WTC11 (cell line): ENCODE measurements around the gene GSTA1. TPM values are rescaled to one million over a fixed set of nuclear protein-coding genes. Genes with fewer than 3 reads are reported as not detected.
"Not testable (repeated sequence)": the region's sequence is repeated elsewhere in the genome, so short reads cannot be mapped to it uniquely, and the experiment has no call there.

Source experiments
- ATAC-seq: fragments of 200-7000 bp; cut with Tn5 transposase; 2 replicates; pipeline ENCODE4 v1.10.0; 2021; ENCODE audit warnings: mild to moderate bottlenecking, moderate library complexity
- CTCF ChIA-PET: fragments of 300-600 bp; sonication (Branson Sonifier 250); formaldehyde crosslinking; loops from one replicate; lab custom pipeline; 2021; ENCODE audit warnings: antibody characterized with exemption; lab: Charles Lee
- POLR2A ChIA-PET: fragments of 350-600 bp; sonication (Branson Sonifier 250); formaldehyde crosslinking; loops from one replicate; lab custom pipeline; 2021; ENCODE audit warnings: antibody characterized with exemption; lab: Charles Lee
- DNase-seq: peaks from one replicate; pipeline ENCODE4 v3.0.0; 2021; ENCODE audit warnings: low spot score
- H3K27ac Mint-ChIP-seq: 2 replicates; pipeline ENCODE4 v1.8.0; 2021; ENCODE audit warnings: mixed read lengths
- H3K27me3 Mint-ChIP-seq: 2 replicates; pipeline ENCODE4 v1.8.0; 2021; ENCODE audit warnings: low read depth, mild to moderate bottlenecking, moderate library complexity, mixed read lengths
- H3K36me3 Mint-ChIP-seq: 2 replicates; pipeline ENCODE4 v1.8.0; 2021; ENCODE audit warnings: mixed read lengths
- H3K4me1 Mint-ChIP-seq: 2 replicates; pipeline ENCODE4 v1.8.0; 2022; ENCODE audit warnings: mixed read lengths
- H3K4me3 Mint-ChIP-seq: 2 replicates; pipeline ENCODE4 v1.8.0; 2021; ENCODE audit warnings: mild to moderate bottlenecking, moderate library complexity, mixed read lengths
- H3K9me3 Mint-ChIP-seq: 2 replicates; pipeline ENCODE4 v1.8.0; 2021; ENCODE audit warnings: mixed read lengths
- ARID4B ChIP-seq: sonication (generic); formaldehyde crosslinking; IDR thresholded peaks from 2 replicates; pipeline ENCODE4 v1.8.0; 2023; ENCODE audit warnings: missing genetic modification reagents, mild to moderate bottlenecking, borderline replicate concordance
- ATF1 ChIP-seq: sonication (generic); formaldehyde crosslinking; IDR thresholded peaks from 2 replicates; pipeline ENCODE4 v1.8.1; 2023; ENCODE audit warnings: mild to moderate bottlenecking, moderate library complexity, missing genetic modification reagents
- CDX4 ChIP-seq: fragments of 250-450 bp; sonication (Bioruptor Pico); IDR thresholded peaks from 2 replicates; pipeline ENCODE4 v1.9.0; 2021; ENCODE audit warnings: moderate library complexity, mild to moderate bottlenecking, inconsistent platforms, borderline replicate concordance
- ELF4 ChIP-seq: sonication (generic); formaldehyde crosslinking; IDR thresholded peaks from 2 replicates; pipeline ENCODE4 v1.8.1; 2022; ENCODE audit warnings: low read depth, mild to moderate bottlenecking, moderate library complexity, missing genetic modification reagents
- EMX1 ChIP-seq: fragments of 250-450 bp; sonication (Bioruptor Pico); IDR thresholded peaks from 2 replicates; pipeline ENCODE4 v1.8.0; 2021; ENCODE audit warnings: mild to moderate bottlenecking
- ESRRA ChIP-seq: sonication (generic); formaldehyde crosslinking; IDR thresholded peaks from 2 replicates; pipeline ENCODE4 v1.8.1; 2022; ENCODE audit warnings: mild to moderate bottlenecking, missing genetic modification reagents, borderline replicate concordance
- ETV6 ChIP-seq: sonication (generic); formaldehyde crosslinking; IDR thresholded peaks from 2 replicates; pipeline ENCODE4 v1.8.1; 2022; ENCODE audit warnings: mild to moderate bottlenecking, missing genetic modification reagents
- JAZF1 ChIP-seq: fragments of 250-450 bp; sonication (Bioruptor Pico); IDR thresholded peaks from 2 replicates; pipeline ENCODE4 v1.9.0; 2021; ENCODE audit warnings: moderate library complexity, mild to moderate bottlenecking, inconsistent platforms
- KAT7 ChIP-seq: sonication (generic); formaldehyde crosslinking; IDR thresholded peaks from 2 replicates; pipeline ENCODE4 v1.8.1; 2023; ENCODE audit warnings: missing genetic modification reagents, mild to moderate bottlenecking, borderline replicate concordance
- MAX ChIP-seq: sonication (generic); formaldehyde crosslinking; IDR thresholded peaks from 2 replicates; pipeline ENCODE4 v1.8.0; 2022; ENCODE audit warnings: mild to moderate bottlenecking, missing genetic modification reagents
- MYBL2 ChIP-seq: sonication (generic); formaldehyde crosslinking; IDR thresholded peaks from 2 replicates; pipeline ENCODE4 v1.8.1; 2023; ENCODE audit warnings: mild to moderate bottlenecking, moderate library complexity, missing genetic modification reagents
- NFYB ChIP-seq: sonication (generic); formaldehyde crosslinking; conservative IDR thresholded peaks from 2 replicates; pipeline ENCODE4 v1.8.0; 2022; ENCODE audit warnings: low read depth, missing genetic modification reagents
- SMAD3 ChIP-seq: sonication (generic); formaldehyde crosslinking; IDR thresholded peaks from 2 replicates; pipeline ENCODE4 v1.8.0; 2022; ENCODE audit warnings: missing genetic modification reagents, mild to moderate bottlenecking, borderline replicate concordance
- SMAD4 ChIP-seq: sonication (generic); formaldehyde crosslinking; IDR thresholded peaks from 2 replicates; pipeline ENCODE4 v1.8.0; 2022; ENCODE audit warnings: mild to moderate bottlenecking, missing genetic modification reagents
- TCF7 ChIP-seq: sonication (generic); formaldehyde crosslinking; IDR thresholded peaks from 2 replicates; pipeline ENCODE4 v1.8.0; 2022; ENCODE audit warnings: mild to moderate bottlenecking, low read depth, missing genetic modification reagents, moderate library complexity
- total RNA-seq: library from RNA; stranded (reverse); gene quantifications from 3 replicates; pipeline ENCODE4 v1.2.3, GENCODE V29; 2021

GSTA1 gene
- total RNA-seq, 1 experiment from 2014 or later = 0.90 TPM

DNA sequence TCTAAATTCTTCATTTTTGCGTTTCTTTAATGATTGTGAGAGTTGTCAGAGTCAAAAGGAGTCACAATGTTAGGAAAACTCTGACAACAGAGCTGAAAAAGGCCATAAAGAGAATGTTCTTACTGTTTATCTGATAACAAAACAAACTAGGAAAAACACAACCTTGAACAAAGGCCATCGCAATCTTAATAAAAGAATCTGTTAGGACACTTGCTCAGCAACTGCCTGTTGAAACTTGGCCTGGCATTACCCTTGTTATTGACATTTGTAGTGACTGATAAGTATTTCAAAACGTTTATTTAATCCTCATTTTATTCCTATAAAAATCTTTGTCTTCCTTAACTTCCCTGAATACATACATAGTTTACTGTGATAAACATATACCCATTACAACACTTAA is 15.7 kb downstream of the GSTA1 start:
- Mint-ChIP-seq H3K9me3 (peaks cover 29% of the 10 kb centered on the region), H3K4me3 (no peak overlapping the region), H3K36me3 (peaks cover 9% of the 10 kb centered on the region), H3K4me1 (peaks cover 2% of the 10 kb centered on the region; the same call in 1 of the 2 replicates), H3K27me3 (peaks cover 3% of the 10 kb centered on the region; the same call in 1 of the 2 replicates), H3K27ac (no peak overlapping the region)
- ChIA-PET POLR2A (no interaction called here), CTCF (interaction anchor here (1.0 to 1.2 kb wide), 2 partner anchors 16 to 63 kb away, joined by 3 to 4 read pairs; partner anchors contain the start of gene GSTA1)
- ATAC-seq = no peak
- TF ChIP-seq EMX1 = no peak
- TF ChIP-seq MYBL2 (CRISPR knock-in tag) = no peak
- TF ChIP-seq NFYB (CRISPR knock-in tag) = no peak
- no peak for DNase-seq

GRCh38 chr6:52786249-52786956 is 17.2 kb downstream of the GSTA1 start:
- 0 out of 2 replicates have a peak, but pooled peaks cover 1% of the 10 kb centered on the region for H3K36me3 Mint-ChIP-seq
- ATAC-seq (no peak), DNase-seq (no peak)
- no peaks in the 10 kb centered on the region; the same call in 1 of the 2 replicates for H3K27me3 Mint-ChIP-seq
- no peak overlapping the region for H3K27ac Mint-ChIP-seq
- peaks cover 20% of the 10 kb centered on the region for H3K9me3 Mint-ChIP-seq
- TF ChIP-seq MAX (no peak), SMAD3 (CRISPR knock-in tag) (no peak), ESRRA (CRISPR knock-in tag) (no peak), ETV6 (no peak), ELF4 (CRISPR knock-in tag) (no peak), CDX4 (no peak), TCF7 (CRISPR knock-in tag) (no peak), ARID4B (CRISPR knock-in tag) (no peak), SMAD4 (no peak), ATF1 (CRISPR knock-in tag) (no peak), KAT7 (CRISPR knock-in tag) (no peak), JAZF1 (CRISPR knock-in tag) (no peak)
- H3K4me3 Mint-ChIP-seq = no peak overlapping the region
- ChIA-PET CTCF (interaction anchor here (1.2 kb wide), 1 partner anchor 18 kb away, joined by 3 read pairs; the partner anchor contains the start of gene GSTA1), POLR2A (no interaction called here)
- peaks cover 2% of the 10 kb centered on the region; the same call in 1 of the 2 replicates for H3K4me1 Mint-ChIP-seq

- H3K27ac Mint-ChIP-seq, POLR2A ChIA-PET, H3K4me3 Mint-ChIP-seq, H3K36me3 Mint-ChIP-seq, ATAC-seq, H3K27me3 Mint-ChIP-seq, DNase-seq, H3K4me1 Mint-ChIP-seq, CTCF ChIA-PET: not testable (repeated sequence)
- H3K9me3 Mint-ChIP-seq = peaks cover 18% of the 10 kb centered on the region
Observed at GRCh38 chr6:52782696-52783274, 20.8 kb downstream of the GSTA1 start.

- peaks cover 19% of the 10 kb centered on the region for H3K9me3 Mint-ChIP-seq
- H3K36me3 Mint-ChIP-seq, H3K4me1 Mint-ChIP-seq, H3K4me3 Mint-ChIP-seq, H3K27ac Mint-ChIP-seq, ATAC-seq, CTCF ChIA-PET, H3K27me3 Mint-ChIP-seq, DNase-seq, POLR2A ChIA-PET: not testable (repeated sequence)
Observed at GRCh38 chr6:52782209-52782608, 21.4 kb downstream of the GSTA1 start.
